Globus pallidus (tissue), 1 donor: ENCODE results near the gene JAK2.
"Not testable (repeated sequence)": the region's sequence is repeated elsewhere in the genome, so short reads cannot be mapped to it uniquely, and the experiment has no call there.

Experiments used
- DNase-seq: peaks from one replicate; pipeline ENCODE4 v3.0.0-alpha.2; 2015; ENCODE audit warnings: low spot score

The JAK2 gene

GRCh38 chr9:4980086-4980727, 4.9 kb upstream of the JAK2 start:
- no peak for DNase-seq

- no peak for DNase-seq
Measured at GRCh38 chr9:4982721-4983482, 2.2 kb upstream of the JAK2 start.

- DNase-seq = no peak
Measured at GRCh38 chr9:4983601-4984165, 1.4 kb upstream of the JAK2 start.

- DNase-seq = no peak
Measured at GRCh38 chr9:4984171-4984620, 876 bp upstream of the JAK2 start.

- DNase-seq = peak; percentile 42
Measured at GRCh38 chr9:4985386-4986266, 554 bp downstream of the JAK2 start.

- DNase-seq = no peak
Measured at GRCh38 chr9:4986296-4986695, 1.2 kb downstream of the JAK2 start.

- DNase-seq = no peak
Measured at GRCh38 chr9:4986783-4987182, 1.7 kb downstream of the JAK2 start.

- peak; percentile 61 for DNase-seq
Measured at GRCh38 chr9:4987961-4988421, 2.9 kb downstream of the JAK2 start.

GRCh38 chr9:4992872-4993271, 7.8 kb downstream of the JAK2 start:
- DNase-seq = no peak

- DNase-seq = no peak
Measured at GRCh38 chr9:4994166-4994890, 9.3 kb downstream of the JAK2 start.

GRCh38 chr9:4997196-4997595, 12.1 kb downstream of the JAK2 start:
- no peak for DNase-seq

GRCh38 chr9:4997631-4998030, 12.6 kb downstream of the JAK2 start:
- no peak for DNase-seq

- DNase-seq = no peak
Measured at GRCh38 chr9:5002811-5003210, 17.7 kb downstream of the JAK2 start.

- DNase-seq = no peak
Measured at GRCh38 chr9:5004481-5004880, 19.4 kb downstream of the JAK2 start.

- DNase-seq = no peak
Measured at GRCh38 chr9:5008202-5008601, 23.1 kb downstream of the JAK2 start.

- no peak for DNase-seq
Measured at GRCh38 chr9:5013374-5013773, 28.3 kb downstream of the JAK2 start.

GRCh38 chr9:5015934-5016333, 30.9 kb downstream of the JAK2 start:
- no peak for DNase-seq

GRCh38 chr9:5025416-5025815, 40.3 kb downstream of the JAK2 start:
- DNase-seq = no peak

GRCh38 chr9:5031941-5032340, 46.9 kb downstream of the JAK2 start:
- DNase-seq = not testable (repeated sequence)

- DNase-seq = no peak
Measured at GRCh38 chr9:5040730-5041389, 55.8 kb downstream of the JAK2 start.
